HUES6 (cell line): ENCODE results near the gene LYPD3.

Experiments used
- H3K27ac ChIP-seq: 2 replicates; pipeline ENCODE4 v1.7.0; 2013; ENCODE audit warnings: low read depth, mild to moderate bottlenecking, low read length, inconsistent platforms
- H3K27me3 ChIP-seq: 2 replicates; pipeline ENCODE4 v1.6.1; 2013; ENCODE audit warnings: low read length; ENCODE audit not compliant: control insufficient read depth, insufficient read depth
- H3K36me3 ChIP-seq: 2 replicates; pipeline ENCODE4 v1.6.1; 2013; ENCODE audit warnings: low read length; ENCODE audit not compliant: control insufficient read depth, insufficient read depth
- H3K4me1 ChIP-seq: 2 replicates; pipeline ENCODE4 v1.6.1; 2013; ENCODE audit warnings: low read length; ENCODE audit not compliant: control insufficient read depth, insufficient read depth
- H3K4me3 ChIP-seq: 2 replicates; pipeline ENCODE4 v1.5.1; 2013; ENCODE audit warnings: low read depth, low read length
- H3K9ac ChIP-seq: one replicate; pipeline ENCODE4 v1.6.1; 2013; ENCODE audit warnings: mild to moderate bottlenecking, low read length
- H3K9me3 ChIP-seq: 2 replicates; pipeline ENCODE4 v1.6.1; 2013; ENCODE audit warnings: low read depth, low read length; ENCODE audit not compliant: control insufficient read depth, insufficient read depth

LYPD3 gene

GRCh38 chr19:43502419-43502976 lies 37.1 kb upstream of the LYPD3 start:
- peaks cover 12% of the 10 kb centered on the region; the same call in 1 of the 2 replicates for H3K4me1 ChIP-seq
- H3K36me3 ChIP-seq: peaks cover 4% of the 10 kb centered on the region
- no peak overlapping the region for H3K27ac ChIP-seq
- H3K27me3 ChIP-seq: peaks cover 21% of the 10 kb centered on the region
- H3K9ac ChIP-seq: no peak overlapping the region
- no peaks in the 10 kb centered on the region for H3K9me3 ChIP-seq
- peak overlapping the region; percentile 48 for H3K4me3 ChIP-seq

- Histone ChIP-seq H3K9ac (peak overlapping the region; percentile 13), H3K27me3 (peaks cover 21% of the 10 kb centered on the region), H3K9me3 (no peaks in the 10 kb centered on the region), H3K27ac (no peak overlapping the region), H3K4me1 (peaks cover 12% of the 10 kb centered on the region; the same call in 1 of the 2 replicates), H3K36me3 (peaks cover 5% of the 10 kb centered on the region), H3K4me3 (peak overlapping the region; percentile 48)
Measured at GRCh38 chr19:43501661-43502418, 36.4 kb upstream of the LYPD3 start.

- Histone ChIP-seq H3K4me1 (0 out of 2 replicates have a peak, but pooled peaks cover 12% of the 10 kb centered on the region), H3K4me3 (no peak overlapping the region), H3K9ac (no peak overlapping the region), H3K9me3 (no peaks in the 10 kb centered on the region), H3K27ac (no peak overlapping the region), H3K27me3 (peaks cover 17% of the 10 kb centered on the region), H3K36me3 (peaks cover 17% of the 10 kb centered on the region)
Measured at GRCh38 chr19:43499042-43499441, 33.6 kb upstream of the LYPD3 start.

GRCh38 chr19:43498233-43498842 lies 32.9 kb upstream of the LYPD3 start:
- no peak overlapping the region for H3K27ac ChIP-seq
- peaks cover 13% of the 10 kb centered on the region for H3K27me3 ChIP-seq
- H3K4me1 ChIP-seq: 0 out of 2 replicates have a peak, but pooled peaks cover 10% of the 10 kb centered on the region
- no peaks in the 10 kb centered on the region for H3K9me3 ChIP-seq
- H3K4me3 ChIP-seq: no peak overlapping the region
- peaks cover 17% of the 10 kb centered on the region for H3K36me3 ChIP-seq
- H3K9ac ChIP-seq: no peak overlapping the region

- no peaks in the 10 kb centered on the region for H3K9me3 ChIP-seq
- H3K4me3 ChIP-seq: no peak overlapping the region
- H3K4me1 ChIP-seq: 0 out of 2 replicates have a peak, but pooled peaks cover 1% of the 10 kb centered on the region
- H3K27ac ChIP-seq: no peak overlapping the region
- H3K27me3 ChIP-seq: peaks cover 4% of the 10 kb centered on the region; the same call in 1 of the 2 replicates
- no peak overlapping the region for H3K9ac ChIP-seq
- H3K36me3 ChIP-seq: peaks cover 17% of the 10 kb centered on the region
Measured at GRCh38 chr19:43496960-43497359, 31.6 kb upstream of the LYPD3 start.

GRCh38 chr19:43495082-43495481 lies 29.7 kb upstream of the LYPD3 start:
- Histone ChIP-seq H3K36me3 (peaks cover 17% of the 10 kb centered on the region), H3K9me3 (no peaks in the 10 kb centered on the region), H3K27ac (no peak overlapping the region), H3K9ac (no peak overlapping the region), H3K4me3 (no peak overlapping the region), H3K4me1 (no peaks in the 10 kb centered on the region), H3K27me3 (no peaks in the 10 kb centered on the region)

GRCh38 chr19:43490759-43491158 lies 25.4 kb upstream of the LYPD3 start:
- Histone ChIP-seq H3K9me3 (no peaks in the 10 kb centered on the region), H3K9ac (no peak overlapping the region), H3K27me3 (no peaks in the 10 kb centered on the region), H3K4me3 (no peak overlapping the region), H3K36me3 (peaks cover 7% of the 10 kb centered on the region; the same call in 1 of the 2 replicates), H3K4me1 (no peaks in the 10 kb centered on the region), H3K27ac (no peak overlapping the region)

- Histone ChIP-seq H3K27ac (no peak overlapping the region), H3K4me3 (no peak overlapping the region), H3K36me3 (peaks cover 4% of the 10 kb centered on the region; the same call in 1 of the 2 replicates), H3K4me1 (no peaks in the 10 kb centered on the region), H3K9ac (no peak overlapping the region), H3K27me3 (no peaks in the 10 kb centered on the region), H3K9me3 (no peaks in the 10 kb centered on the region)
Measured at GRCh38 chr19:43489979-43490599, 24.7 kb upstream of the LYPD3 start.

GRCh38 chr19:43489310-43489709 lies 23.9 kb upstream of the LYPD3 start:
- no peak overlapping the region for H3K4me3 ChIP-seq
- H3K27ac ChIP-seq: no peak overlapping the region
- no peaks in the 10 kb centered on the region for H3K9me3 ChIP-seq

GRCh38 chr19:43488179-43488578 lies 22.8 kb upstream of the LYPD3 start:
- Histone ChIP-seq H3K9ac (no peak overlapping the region), H3K4me1 (no peaks in the 10 kb centered on the region), H3K27me3 (no peaks in the 10 kb centered on the region), H3K36me3 (no peaks in the 10 kb centered on the region), H3K27ac (no peak overlapping the region), H3K4me3 (no peak overlapping the region), H3K9me3 (no peaks in the 10 kb centered on the region)

More at GRCh38 chr19:43489310-43489709, 23.9 kb upstream of the LYPD3 start:
- Histone ChIP-seq H3K9ac (no peak overlapping the region), H3K36me3 (no peaks in the 10 kb centered on the region), H3K4me1 (no peaks in the 10 kb centered on the region), H3K27me3 (no peaks in the 10 kb centered on the region)
